ENCODE measurements around the gene MERTK.
"Not testable (repeated sequence)": the region's sequence is repeated elsewhere in the genome, so short reads cannot be mapped to it uniquely, and the experiment has no call there.

Gene MERTK

GRCh38 chr2:111897924-111898702 lies at the start of gene MERTK:
MERTK (plus strand) TSS chr2:111898607; CDS start chr2:111898736, 129 bp downstream.
- TF ChIP-seq, protein P1, sequence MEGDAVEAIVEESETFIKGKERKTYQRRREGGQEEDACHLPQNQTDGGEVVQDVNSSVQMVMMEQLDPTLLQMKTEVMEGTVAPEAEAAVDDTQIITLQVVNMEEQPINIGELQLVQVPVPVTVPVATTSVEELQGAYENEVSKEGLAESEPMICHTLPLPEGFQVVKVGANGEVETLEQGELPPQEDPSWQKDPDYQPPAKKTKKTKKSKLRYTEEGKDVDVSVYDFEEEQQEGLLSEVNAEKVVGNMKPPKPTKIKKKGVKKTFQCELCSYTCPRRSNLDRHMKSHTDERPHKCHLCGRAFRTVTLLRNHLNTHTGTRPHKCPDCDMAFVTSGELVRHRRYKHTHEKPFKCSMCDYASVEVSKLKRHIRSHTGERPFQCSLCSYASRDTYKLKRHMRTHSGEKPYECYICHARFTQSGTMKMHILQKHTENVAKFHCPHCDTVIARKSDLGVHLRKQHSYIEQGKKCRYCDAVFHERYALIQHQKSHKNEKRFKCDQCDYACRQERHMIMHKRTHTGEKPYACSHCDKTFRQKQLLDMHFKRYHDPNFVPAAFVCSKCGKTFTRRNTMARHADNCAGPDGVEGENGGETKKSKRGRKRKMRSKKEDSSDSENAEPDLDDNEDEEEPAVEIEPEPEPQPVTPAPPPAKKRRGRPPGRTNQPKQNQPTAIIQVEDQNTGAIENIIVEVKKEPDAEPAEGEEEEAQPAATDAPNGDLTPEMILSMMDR (IDR thresholded peaks at IDR 0.05; ENCODE audit: low read depth, low read length): peak; percentile 55
- DNase-seq (ENCODE audit: extremely low read depth, low read depth): no peak

DNA sequence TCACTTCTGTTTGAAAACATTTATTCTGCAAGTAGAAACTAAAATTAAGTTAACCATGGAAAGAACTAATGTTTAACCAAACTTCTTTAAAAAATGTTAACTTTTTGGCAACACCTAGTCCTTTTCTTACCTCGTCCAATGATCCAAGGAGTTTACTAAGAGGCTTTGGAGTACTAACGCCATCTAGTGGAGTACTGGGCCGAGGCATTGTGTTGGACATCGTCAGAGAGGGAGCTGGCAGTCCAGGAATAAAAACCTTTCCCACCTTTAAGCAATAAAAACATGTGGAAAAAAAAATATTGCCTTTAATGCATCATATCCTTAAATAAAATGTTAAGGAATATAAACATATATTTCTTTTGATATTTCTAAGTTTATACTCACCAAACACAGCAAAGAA lies 47.8 kb upstream of the MERTK start:
- TF ChIP-seq, protein P1 (IDR thresholded peaks at IDR 0.05; ENCODE audit: low read depth, low read length): peak; percentile 36
- peak; percentile 0 for DNase-seq (ENCODE audit: extremely low read depth, low read depth)

GRCh38 chr2:111852544-111852943 lies 45.9 kb upstream of the MERTK start:
- DNase-seq (ENCODE audit: extremely low read depth, low read depth): not testable (repeated sequence)

DNA sequence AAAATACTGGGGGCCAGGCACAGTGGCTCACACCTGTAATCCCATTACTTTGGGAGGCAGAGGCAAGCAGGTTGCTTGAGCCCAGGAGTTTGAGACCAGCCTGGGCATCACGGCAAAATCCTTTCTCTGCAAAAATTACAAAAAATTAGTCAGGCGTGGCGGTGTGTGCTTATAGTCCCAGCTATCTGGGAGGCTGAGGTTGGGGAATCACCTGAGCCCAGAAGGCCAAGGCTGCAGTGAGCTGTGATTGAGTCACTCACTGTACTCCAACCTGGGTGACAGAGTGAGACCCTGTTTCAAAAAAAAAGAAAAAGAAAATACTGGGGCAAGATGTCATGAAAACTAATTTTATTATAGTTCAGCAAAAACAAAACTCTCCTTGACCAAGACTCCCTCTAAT lies 38.4 kb upstream of the MERTK start:
- not testable (repeated sequence) for DNase-seq (ENCODE audit: extremely low read depth, low read depth)

- not testable (repeated sequence) for DNase-seq (ENCODE audit: extremely low read depth, low read depth)
Measured at GRCh38 chr2:111865124-111865523, 33.3 kb upstream of the MERTK start.

DNA sequence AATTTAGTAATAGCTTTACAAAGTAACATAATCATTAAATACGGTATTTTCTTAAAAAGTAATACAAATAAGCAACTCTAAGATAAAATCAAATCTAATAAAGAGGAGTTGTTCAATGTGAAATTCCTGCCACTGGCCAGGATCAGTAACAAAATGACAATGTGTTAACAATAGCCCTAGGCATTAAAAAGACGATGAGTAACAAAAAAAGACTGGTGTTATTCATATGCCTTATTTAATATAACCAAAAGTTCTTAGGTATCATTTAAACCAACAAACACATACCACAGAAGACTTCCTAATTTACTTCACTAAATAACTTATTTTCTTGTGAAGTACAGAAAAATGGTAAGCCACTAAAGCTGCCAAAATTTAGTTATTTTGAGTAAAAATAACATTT lies 25.6 kb upstream of the MERTK start:
- DNase-seq (ENCODE audit: extremely low read depth, low read depth): not testable (repeated sequence)

DNA sequence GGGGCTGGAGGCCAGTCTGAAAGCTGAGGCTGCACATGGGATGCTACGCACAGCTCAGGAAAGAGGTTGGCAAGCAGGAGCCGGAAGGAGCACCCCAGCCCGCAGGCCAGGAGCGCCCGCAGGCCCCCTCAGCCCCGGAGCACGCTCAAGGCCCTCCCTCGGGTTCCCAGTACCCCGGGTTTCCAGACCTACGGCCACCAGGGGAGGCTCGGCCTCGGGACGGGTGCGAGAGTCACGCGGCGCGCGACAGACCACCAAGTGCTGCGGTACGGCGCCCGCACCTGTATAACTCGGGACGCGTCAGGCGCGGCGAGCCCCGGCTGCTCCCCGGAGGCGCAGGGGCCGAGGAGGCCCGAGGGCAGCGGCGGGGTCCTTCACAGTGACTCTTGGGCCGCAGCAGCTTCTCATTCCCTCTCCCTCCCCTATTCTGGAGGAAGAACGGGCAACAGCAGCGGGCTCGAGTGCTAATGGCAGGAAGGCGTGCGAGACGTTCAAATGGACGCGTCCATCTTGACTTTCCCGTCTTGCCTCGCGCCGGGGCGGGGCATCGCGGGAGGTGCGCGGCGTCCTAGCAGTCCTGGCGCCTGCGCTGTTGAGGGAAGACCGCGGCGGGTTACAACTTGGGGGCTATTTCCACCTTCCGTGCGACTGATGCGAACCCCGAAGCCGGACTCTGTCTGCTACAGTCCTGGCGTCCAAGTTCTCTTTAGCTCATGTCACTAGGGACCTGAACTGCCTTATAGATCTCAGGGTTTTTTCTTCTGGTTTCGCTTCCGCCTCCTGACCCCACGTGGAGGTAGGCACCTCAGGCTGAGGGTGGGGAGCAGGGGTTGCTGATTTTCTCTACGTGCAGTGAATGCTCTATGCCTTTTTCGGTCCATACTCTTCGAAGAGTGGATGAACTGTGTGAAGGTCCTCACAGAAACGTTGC lies 14.5 kb upstream of the MERTK start, which contains the start of gene ANAPC1:
Gene ANAPC1, minus strand, starts transcription at position 533 of the 931 bp plus-strand sequence. CDS start 3,368 bp downstream, outside the sequence.
- peak; percentile 25 for DNase-seq (ENCODE audit: extremely low read depth, low read depth)
- TF ChIP-seq, protein P1 (IDR thresholded peaks at IDR 0.05; ENCODE audit: low read depth, low read length): no peak

- TF ChIP-seq, protein P1 (IDR thresholded peaks at IDR 0.05; ENCODE audit: low read depth, low read length): no peak
- DNase-seq (ENCODE audit: extremely low read depth, low read depth): no peak
Measured at GRCh38 chr2:111884592-111884964, 13.8 kb upstream of the MERTK start.

DNA sequence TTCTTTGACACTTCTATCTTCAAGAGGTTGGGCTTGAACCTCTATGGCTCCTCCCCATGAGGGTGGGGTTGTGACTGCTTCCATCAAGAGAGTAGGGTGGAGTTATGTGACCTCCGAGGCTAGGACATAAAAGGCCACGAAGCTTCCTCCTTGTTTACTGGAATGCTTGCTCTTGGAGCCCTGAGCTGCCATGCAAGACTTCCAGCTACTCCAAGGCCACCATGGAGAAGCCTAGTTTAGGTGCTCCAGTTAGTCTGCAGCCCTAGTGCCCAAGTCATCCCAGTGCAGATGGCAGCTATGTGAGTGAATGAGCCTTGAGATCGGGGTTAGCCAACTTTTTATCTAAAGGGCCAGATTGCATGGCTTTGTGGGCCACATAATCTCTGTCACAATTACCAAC lies 2.4 kb upstream of the MERTK start:
- DNase-seq (ENCODE audit: extremely low read depth, low read depth): no peak
- TF ChIP-seq, protein P1 (IDR thresholded peaks at IDR 0.05; ENCODE audit: low read depth, low read length): no peak

All from AG09319 (cell line).